AG08396 (cell line): Measurements from ENCODE around the gene C6orf118.

ENCODE experiments used
- DNase-seq: peaks from one replicate; pipeline ENCODE4 v3.0.0; 2012; ENCODE audit warnings: low spot score, mixed read lengths

C6orf118 gene

DNA sequence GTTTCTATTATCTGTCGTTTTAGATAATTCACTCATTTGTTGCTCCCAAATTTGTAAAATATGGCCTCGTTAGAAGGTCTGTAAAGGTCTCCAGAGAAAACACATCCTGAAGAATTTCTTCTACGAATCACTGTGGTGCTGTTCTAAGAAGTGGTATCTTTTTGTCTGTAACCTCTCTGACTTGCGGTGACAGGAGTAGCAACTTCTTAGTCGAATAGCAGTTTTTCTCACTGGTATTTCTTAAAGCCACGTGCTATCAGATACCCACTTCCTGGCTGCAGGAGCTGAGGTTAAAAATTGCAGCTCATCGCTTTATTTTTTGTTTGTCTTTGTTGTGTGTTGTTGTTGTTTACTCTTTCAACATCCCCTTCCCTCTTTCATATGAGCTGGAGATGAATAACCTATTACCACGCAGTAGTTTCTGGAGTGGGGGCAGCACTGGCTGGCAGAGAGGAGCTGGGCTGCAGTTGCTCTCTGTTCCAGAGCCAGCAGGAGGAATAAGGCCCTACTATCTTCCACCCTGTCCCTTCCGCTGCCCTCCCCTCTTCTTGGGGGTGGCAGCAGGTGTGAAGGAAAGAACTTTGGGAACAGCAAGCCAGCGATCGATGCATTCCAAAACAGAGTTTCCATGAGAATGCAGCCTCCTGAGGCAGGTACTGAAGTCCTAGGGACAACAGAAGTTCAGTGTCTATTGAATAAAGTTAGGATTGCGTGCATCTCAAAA is 64.7 kb downstream of the C6orf118 start:
- DNase-seq, result no peak

DNA sequence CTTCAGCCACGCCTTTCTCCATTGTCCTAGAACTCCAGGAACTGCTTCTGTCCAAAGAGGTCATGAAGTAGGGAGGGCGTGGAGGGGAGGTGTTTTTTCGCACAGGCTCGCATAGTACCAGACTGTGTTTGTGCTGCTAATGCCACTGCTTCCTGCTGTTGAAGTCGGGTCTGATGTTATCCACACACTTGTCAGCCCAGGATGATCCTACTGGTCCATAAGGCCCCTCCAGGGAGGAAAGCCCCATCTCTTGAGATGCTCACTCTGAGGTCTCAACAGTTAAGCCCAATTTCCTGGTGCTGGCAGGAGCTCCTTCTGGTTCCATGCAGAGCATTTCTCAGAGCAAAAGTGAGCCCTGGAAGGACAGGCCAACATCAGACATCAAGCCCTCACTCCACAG is 65.6 kb downstream of the C6orf118 start:
- no peak for DNase-seq

DNA sequence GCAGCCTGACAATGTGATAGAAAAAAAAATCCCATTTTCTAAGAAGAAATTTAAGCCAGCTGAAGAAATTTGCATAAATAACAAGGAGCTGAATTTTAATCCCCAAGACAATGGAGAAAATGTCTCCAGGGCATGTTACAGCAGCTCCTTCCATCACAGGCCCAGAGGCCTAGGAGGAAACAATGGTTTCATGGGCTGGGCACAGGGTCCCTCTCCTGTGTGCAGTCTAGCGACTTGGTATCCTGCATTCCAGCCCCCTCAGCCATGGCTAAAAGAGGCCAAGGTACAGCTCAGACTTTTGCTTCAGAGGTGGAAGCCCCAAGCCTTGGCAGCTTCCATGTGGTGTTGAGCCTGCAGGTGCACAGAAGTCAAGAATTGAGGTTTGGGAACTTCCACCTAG is 73.1 kb downstream of the C6orf118 start:
- no peak for DNase-seq

DNA sequence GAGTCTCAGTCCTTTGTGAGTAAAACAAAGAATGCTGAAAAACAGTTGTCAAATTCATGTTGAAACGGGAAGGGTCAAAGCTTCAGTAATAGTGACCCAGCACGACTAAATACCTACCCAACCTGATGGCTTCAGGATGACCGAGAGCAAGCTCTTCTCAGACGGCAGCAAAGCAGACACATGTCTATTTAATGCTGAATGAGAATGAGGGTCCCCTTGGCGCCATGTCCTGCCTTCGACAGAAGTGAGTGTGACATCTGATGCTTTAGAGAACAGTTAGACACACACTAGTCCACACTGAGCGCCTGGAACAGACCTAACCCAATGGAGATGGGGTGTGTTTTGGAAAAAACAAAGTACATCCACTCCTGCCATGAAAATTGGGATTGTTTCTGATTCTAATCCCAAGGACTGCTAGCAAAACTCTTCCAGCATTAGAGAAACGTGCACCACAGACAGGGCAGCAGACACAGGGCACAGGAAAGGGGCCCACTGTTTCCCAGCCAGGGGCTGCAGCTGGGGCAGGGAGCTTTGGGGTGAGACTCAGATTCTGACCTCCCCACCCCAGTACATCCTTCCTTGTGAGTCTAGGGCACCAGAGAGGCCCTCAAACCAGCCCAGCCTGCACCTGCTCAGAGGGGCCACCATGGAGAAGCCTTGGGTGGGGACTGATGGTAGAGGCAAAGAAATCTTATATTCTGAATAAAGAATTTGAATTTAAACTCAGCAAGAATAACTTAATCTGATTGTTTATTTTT is 76.5 kb downstream of the C6orf118 start:
- DNase-seq, result no peak

DNA sequence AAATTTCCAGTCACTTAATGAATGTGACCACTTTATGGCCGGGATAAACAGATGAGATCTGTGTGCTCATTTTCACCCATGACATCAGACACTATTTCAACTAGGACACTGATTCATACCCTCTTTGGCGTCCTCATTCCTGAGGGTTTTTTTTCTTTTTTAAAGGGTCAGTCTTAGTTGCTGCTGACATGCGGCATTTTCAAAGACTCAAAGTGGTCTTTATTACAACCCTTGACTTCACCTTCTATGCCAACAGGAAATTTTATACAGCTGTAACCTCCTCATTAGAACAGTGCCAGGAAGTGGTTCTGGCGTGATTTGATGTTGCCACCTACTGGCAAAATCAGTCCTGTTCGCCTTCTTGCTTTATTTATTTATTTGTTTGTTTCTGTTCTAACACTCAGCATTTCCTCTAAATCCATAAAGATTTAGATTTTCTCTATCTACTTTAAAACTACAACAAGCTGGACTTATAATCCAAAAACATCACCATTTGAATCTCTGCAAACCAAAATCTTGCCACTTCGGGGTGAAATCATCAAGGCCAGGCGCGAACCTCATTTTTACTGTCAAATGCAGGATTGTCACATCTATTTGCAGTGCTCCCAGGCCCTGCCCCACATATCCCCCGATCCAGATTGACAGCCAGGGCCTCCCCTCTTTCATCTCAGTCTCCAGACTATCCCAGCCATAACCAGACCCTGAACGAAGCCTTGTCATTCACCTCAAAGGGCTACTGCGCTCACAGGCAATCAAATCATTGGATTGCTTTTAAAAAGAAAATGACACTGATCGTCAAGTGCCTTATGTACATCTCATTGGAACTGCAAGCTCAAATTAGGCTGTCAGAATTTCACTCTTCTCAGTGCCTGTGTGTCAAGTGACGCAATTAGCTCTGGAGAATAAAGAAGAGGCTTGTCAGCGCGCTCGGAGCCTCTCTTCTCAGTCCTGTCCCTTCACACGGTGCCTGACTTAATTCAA is 77.5 kb downstream of the C6orf118 start:
- no peak for DNase-seq

DNA sequence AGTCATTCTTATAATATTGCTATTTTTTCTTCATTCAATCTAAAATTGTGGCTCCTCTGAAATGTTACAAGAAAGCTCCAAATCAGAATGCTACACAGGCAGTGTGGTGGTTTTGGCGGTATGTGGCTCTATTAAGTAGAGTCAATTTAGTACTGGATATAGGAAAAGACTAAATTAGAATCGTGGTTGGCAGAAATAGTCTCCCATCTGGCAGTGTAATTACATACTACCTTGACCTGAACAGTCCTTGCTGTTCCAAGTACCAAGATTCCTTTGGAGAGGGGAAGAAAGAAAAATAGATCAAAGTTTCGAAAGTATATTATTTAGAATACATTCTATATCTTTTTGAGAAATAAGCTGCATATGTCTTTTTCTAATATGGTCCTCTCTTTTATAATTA is 78.2 kb downstream of the C6orf118 start:
- no peak for DNase-seq
